Right atrium auricular region (tissue), 2 donors: Measurements from ENCODE around the gene TEX54. TPM values are rescaled to one million over a fixed set of nuclear protein-coding genes. Genes with fewer than 3 reads are reported as not detected.

Experiments used
- DNase-seq: peaks from one replicate; pipeline ENCODE4 v3.0.0-alpha.2; 2019; ENCODE audit warnings: low spot score
- H3K27ac ChIP-seq, 2 donors: fragments of 200-600 bp; sonication (generic); 1 replicate in 1 of 2; 2 replicates in 1 of 2; pipeline ENCODE4 v1.5.1; 2016 to 2019
- H3K27me3 ChIP-seq, 2 donors: fragments of 200-600 bp; sonication (generic); one replicate each; pipeline versions ENCODE4 v1.5.1 to v1.6.0; 2017 to 2019
- H3K36me3 ChIP-seq: fragments of 200-600 bp; sonication (generic); one replicate; pipeline ENCODE4 v1.5.1; 2016
- H3K4me1 ChIP-seq, 2 donors: fragments of 200-600 bp; sonication (generic); one replicate each; pipeline versions ENCODE4 v1.5.1 to v1.6.0; 2017 to 2019
- H3K4me3 ChIP-seq, 2 donors: fragments of 200-600 bp; sonication (generic); 1 replicate in 1 of 2; 2 replicates in 1 of 2; pipeline ENCODE4 v1.5.1; 2017 to 2019; ENCODE audit warnings: mild to moderate bottlenecking in 1 of 2, moderate library complexity in 1 of 2
- H3K9me3 ChIP-seq, 2 donors: fragments of 200-600 bp; sonication (generic); one replicate each; pipeline ENCODE4 v1.5.1; 2019
- CTCF ChIP-seq, 2 donors: fragments of 200-600 bp; sonication (generic); IDR thresholded peaks; one replicate each; pipeline ENCODE4 v1.5.1; 2019; ENCODE audit warnings: antibody characterized with exemption in 2 of 2
- total RNA-seq, 2 donors: library from RNA; depleted of rRNA; stranded (reverse); fragments of >200 nt; gene quantifications; one replicate each; pipeline ENCODE4 v1.1.0, GENCODE V29; 2016

TEX54 gene
- total RNA-seq, 2 donors from 2014 or later = not detected

DNA sequence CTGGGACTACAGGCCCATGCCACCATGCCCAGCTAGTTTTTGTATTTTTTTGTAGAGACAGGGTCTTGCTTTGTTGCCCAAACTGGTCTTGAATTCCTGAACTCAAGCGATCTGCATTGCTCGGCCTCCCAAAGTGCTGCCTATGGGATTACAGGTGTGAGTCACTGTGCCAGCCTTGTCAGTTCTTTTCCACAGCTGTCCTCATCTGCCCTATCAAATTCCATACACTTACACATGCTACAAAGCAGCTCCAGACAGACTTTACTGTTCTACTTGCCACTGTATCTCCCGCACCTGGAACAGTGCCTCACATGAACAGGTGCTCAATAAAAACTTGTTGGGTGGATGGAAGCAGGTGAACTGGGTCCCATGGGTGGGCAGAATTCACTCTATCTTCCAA, 9.0 kb downstream of the TEX54 start:
- Histone ChIP-seq H3K4me1 (no peaks in the 10 kb centered on the region), H3K27me3 (no peaks in the 10 kb centered on the region), H3K27ac (no peak overlapping the region), H3K36me3 (peaks cover 86% of the 10 kb centered on the region), H3K9me3 (no peaks in the 10 kb centered on the region), H3K4me3 (no peak overlapping the region)
- TF ChIP-seq CTCF (IDR thresholded peaks at IDR 0.05) = no peak
- no peak for DNase-seq

- no peak overlapping the region for H3K4me3 ChIP-seq
- peaks cover 52% of the 10 kb centered on the region for H3K36me3 ChIP-seq
- H3K27ac ChIP-seq = no peak overlapping the region
- no peaks in the 10 kb centered on the region for H3K9me3 ChIP-seq
- DNase-seq = no peak
- H3K4me1 ChIP-seq = no peaks in the 10 kb centered on the region
- H3K27me3 ChIP-seq = no peaks in the 10 kb centered on the region
- no peak for TF ChIP-seq CTCF (IDR thresholded peaks at IDR 0.05)
Observed at GRCh38 chr11:62817129-62817528, 15.5 kb downstream of the TEX54 start.

DNA sequence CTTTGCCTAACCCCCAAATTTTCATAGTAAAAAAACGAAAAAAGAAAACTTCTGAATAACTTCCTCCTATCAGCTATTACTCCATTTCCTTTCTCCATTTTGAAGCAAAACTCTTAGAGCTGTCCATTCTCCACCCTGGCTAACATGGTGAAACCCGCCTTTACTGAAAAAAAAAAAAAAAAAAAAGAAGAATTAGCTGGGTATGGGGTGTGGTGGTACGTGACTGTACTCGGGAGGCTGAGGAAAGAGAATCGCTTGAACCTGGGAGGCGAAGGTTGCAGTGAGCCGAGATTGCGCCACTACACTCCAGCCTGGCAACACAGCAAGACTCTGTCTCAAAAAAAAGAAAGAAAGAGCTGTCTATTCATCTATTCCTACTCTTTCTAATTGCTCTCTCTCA, 16.1 kb downstream of the TEX54 start:
- Histone ChIP-seq H3K27ac (no peak overlapping the region), H3K27me3 (no peaks in the 10 kb centered on the region), H3K9me3 (no peaks in the 10 kb centered on the region), H3K4me3 (no peak overlapping the region), H3K36me3 (peaks cover 46% of the 10 kb centered on the region), H3K4me1 (no peaks in the 10 kb centered on the region)
- DNase-seq = no peak
- no peak for TF ChIP-seq CTCF (IDR thresholded peaks at IDR 0.05)

GRCh38 chr11:62811659-62812058, 21.0 kb downstream of the TEX54 start:
- Histone ChIP-seq H3K4me1 (peaks cover 0 to 4% of the 10 kb centered on the region in 2 donors), H3K27ac (no peak overlapping the region)

DNA sequence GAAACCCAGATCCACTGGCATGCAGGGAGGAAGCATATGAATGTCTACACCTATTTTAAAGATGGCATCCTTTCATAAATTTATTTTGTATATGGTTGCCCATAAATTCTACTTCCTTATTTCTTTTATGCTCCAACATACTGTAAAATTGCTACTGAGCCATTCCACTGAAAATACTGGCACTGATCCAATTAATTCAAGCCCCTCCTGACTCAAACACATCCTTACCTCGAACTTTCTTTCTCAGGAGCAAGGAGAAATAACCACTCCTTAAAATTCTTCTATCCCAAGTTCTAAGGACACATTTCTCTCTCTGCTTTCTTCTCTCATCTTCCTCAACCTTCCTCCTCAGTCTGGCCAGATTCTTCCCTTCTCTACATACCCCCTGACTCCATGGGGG, 21.9 kb downstream of the TEX54 start:
- DNase-seq = no peak
- no peak overlapping the region for H3K27ac ChIP-seq
- H3K9me3 ChIP-seq = no peaks in the 10 kb centered on the region
- H3K27me3 ChIP-seq = no peaks in the 10 kb centered on the region
- H3K4me1 ChIP-seq = peaks cover 0 to 13% of the 10 kb centered on the region in 2 donors
- peaks cover 12% of the 10 kb centered on the region for H3K36me3 ChIP-seq
- no peak for TF ChIP-seq CTCF (IDR thresholded peaks at IDR 0.05)
- H3K4me3 ChIP-seq = no peak overlapping the region

More at GRCh38 chr11:62811659-62812058, 21.0 kb downstream of the TEX54 start:
- peaks cover 13% of the 10 kb centered on the region for H3K36me3 ChIP-seq
- TF ChIP-seq CTCF (IDR thresholded peaks at IDR 0.05) = no peak
- no peaks in the 10 kb centered on the region for H3K27me3 ChIP-seq
- no peaks in the 10 kb centered on the region for H3K9me3 ChIP-seq
- H3K4me3 ChIP-seq = no peak overlapping the region
- no peak for DNase-seq

DNA sequence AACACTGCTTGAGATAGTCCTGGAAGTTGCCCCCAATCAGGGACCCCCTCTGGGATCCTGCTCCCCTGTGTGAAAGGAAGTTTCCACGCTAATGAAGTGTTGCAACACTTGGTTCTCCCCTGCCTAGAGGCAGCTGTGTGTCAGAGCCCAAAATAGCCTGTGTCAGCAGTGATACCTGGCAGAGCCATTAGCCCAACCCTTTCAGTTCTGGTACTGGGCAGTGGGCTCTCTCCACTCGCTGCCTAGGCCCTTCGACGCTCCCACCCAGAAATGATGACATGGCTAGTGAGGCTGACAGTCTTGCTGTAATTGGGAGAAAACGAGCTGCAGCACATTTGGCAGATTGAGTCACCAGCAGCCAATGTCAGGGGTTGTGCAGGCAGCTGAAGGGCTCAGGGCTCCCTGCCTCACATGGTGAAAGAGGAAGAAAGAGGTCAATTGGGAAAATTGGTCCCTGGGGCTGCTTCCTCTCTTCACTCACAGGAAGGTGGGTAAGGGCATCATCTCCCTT, 26.0 kb downstream of the TEX54 start:
- peaks cover 17% of the 10 kb centered on the region for H3K36me3 ChIP-seq
- H3K4me3 ChIP-seq = no peak overlapping the region
- H3K9me3 ChIP-seq = no peaks in the 10 kb centered on the region
- peaks cover 0 to 33% of the 10 kb centered on the region in 2 donors for H3K4me1 ChIP-seq
- H3K27ac ChIP-seq = peak overlapping the region; percentile 91 to 93
- DNase-seq = peak; percentile 76
- TF ChIP-seq CTCF (IDR thresholded peaks at IDR 0.05) = no peak
- no peaks in the 10 kb centered on the region for H3K27me3 ChIP-seq
